ENCODE measurements around the gene PDE11A.

DNA sequence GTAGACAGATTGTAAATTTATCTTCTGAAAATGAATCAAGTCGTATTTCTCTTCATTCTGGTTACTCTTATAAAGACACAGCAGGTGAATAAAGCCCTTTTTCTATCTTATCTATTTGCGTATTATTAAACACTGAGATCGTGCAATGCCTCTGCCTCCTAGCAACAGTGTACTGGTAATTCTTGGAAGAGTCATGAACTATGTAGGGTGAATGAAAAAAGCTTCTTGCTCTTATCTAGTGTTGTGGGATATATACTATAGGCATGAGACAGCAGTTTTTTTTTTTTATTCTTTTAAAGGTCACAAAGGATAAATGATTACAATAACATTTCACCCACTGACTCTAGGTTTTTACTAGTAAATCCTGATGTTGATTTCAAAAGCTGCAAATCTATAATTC, 324.2 kb downstream of the PDE11A start:
- TF ChIP-seq POLR2A (IDR thresholded peaks at IDR 0.05) = no peak
- TF ChIP-seq, protein P1, sequence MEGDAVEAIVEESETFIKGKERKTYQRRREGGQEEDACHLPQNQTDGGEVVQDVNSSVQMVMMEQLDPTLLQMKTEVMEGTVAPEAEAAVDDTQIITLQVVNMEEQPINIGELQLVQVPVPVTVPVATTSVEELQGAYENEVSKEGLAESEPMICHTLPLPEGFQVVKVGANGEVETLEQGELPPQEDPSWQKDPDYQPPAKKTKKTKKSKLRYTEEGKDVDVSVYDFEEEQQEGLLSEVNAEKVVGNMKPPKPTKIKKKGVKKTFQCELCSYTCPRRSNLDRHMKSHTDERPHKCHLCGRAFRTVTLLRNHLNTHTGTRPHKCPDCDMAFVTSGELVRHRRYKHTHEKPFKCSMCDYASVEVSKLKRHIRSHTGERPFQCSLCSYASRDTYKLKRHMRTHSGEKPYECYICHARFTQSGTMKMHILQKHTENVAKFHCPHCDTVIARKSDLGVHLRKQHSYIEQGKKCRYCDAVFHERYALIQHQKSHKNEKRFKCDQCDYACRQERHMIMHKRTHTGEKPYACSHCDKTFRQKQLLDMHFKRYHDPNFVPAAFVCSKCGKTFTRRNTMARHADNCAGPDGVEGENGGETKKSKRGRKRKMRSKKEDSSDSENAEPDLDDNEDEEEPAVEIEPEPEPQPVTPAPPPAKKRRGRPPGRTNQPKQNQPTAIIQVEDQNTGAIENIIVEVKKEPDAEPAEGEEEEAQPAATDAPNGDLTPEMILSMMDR (IDR thresholded peaks at IDR 0.05) = no peak
